Loucy (cell line): Measurements from ENCODE around the gene DENND4A.

Source experiments
- EZH2phosphoT487 ChIP-seq: fragments of 200-600 bp; IDR thresholded peaks from 2 replicates; pipeline ENCODE4 v1.6.1; 2018; ENCODE audit warnings: antibody characterized with exemption, mild to moderate bottlenecking, moderate library complexity, borderline replicate concordance
- TF ChIP-seq, protein P1 (sequence below): fragments of 200-600 bp; sonication (generic); conservative IDR thresholded peaks from 2 replicates; pipeline ENCODE4 v1.5.1; 2014; ENCODE audit warnings: mild to moderate bottlenecking, antibody characterized with exemption, low read length

DNA sequence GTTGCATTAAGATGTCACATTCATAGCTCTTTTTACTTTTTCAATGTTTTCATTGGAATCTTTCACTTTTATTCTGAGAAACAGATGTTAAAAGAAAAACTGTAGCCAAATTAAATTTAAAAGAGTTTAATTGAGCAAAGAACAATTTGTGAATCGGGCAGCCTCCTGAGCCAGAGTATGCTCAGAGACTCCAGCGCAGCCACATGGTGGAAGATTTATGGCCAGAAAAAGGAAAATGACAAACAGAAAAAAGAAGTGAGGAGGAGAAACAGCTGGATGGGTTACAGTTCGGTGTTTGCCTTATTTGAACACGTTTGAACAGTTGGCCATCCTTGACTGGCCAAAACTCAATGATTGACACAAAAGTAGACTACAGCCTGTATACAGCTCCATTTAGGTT, 43.4 kb upstream of the DENND4A start:
- TF ChIP-seq, protein P1, sequence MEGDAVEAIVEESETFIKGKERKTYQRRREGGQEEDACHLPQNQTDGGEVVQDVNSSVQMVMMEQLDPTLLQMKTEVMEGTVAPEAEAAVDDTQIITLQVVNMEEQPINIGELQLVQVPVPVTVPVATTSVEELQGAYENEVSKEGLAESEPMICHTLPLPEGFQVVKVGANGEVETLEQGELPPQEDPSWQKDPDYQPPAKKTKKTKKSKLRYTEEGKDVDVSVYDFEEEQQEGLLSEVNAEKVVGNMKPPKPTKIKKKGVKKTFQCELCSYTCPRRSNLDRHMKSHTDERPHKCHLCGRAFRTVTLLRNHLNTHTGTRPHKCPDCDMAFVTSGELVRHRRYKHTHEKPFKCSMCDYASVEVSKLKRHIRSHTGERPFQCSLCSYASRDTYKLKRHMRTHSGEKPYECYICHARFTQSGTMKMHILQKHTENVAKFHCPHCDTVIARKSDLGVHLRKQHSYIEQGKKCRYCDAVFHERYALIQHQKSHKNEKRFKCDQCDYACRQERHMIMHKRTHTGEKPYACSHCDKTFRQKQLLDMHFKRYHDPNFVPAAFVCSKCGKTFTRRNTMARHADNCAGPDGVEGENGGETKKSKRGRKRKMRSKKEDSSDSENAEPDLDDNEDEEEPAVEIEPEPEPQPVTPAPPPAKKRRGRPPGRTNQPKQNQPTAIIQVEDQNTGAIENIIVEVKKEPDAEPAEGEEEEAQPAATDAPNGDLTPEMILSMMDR: no peak
- no peak for TF ChIP-seq EZH2phosphoT487
